Mesendoderm (in vitro differentiated cells): ENCODE results near the gene FXYD4.
A peak's percentile ranks its signal among the peaks of the same experiment; 100 is the strongest.
"Not testable (repeated sequence)": the region's sequence is repeated elsewhere in the genome, so short reads cannot be mapped to it uniquely, and the experiment has no call there.

Source experiments
- DNase-seq: peaks from one replicate; pipeline ENCODE4 v3.0.0; 2013
- H2AK5ac ChIP-seq: 2 replicates; pipeline ENCODE4 v1.6.1; 2013; ENCODE audit warnings: low read length, inconsistent platforms
- H2BK120ac ChIP-seq: 2 replicates; pipeline ENCODE4 v1.6.1; 2013; ENCODE audit warnings: low read depth, mild to moderate bottlenecking, low read length, moderate library complexity, mixed read lengths
- H2BK15ac ChIP-seq: replicated peaks from 2 replicates; pipeline ENCODE4 v1.6.1; 2013; ENCODE audit warnings: low read depth, mild to moderate bottlenecking, moderate library complexity
- H2BK5ac ChIP-seq: 2 replicates; pipeline ENCODE4 v1.6.1; 2013; ENCODE audit warnings: low read length, inconsistent platforms
- H3K18ac ChIP-seq: 2 replicates; pipeline ENCODE4 v1.6.1; 2013; ENCODE audit warnings: mild to moderate bottlenecking, low read length, mixed read lengths
- H3K23ac ChIP-seq: one replicate; pipeline ENCODE4 v1.6.1; 2013; ENCODE audit warnings: low read length
- H3K27ac ChIP-seq: 2 replicates; pipeline ENCODE4 v1.5.1; 2013; ENCODE audit warnings: low read depth, mild to moderate bottlenecking, inconsistent platforms, low read length, moderate library complexity
- H3K27me3 ChIP-seq: 2 replicates; pipeline ENCODE4 v1.6.1; 2013; ENCODE audit warnings: low read length, control low read depth, mild to moderate bottlenecking, inconsistent platforms; ENCODE audit not compliant: insufficient read depth, poor library complexity
- H3K36me3 ChIP-seq: 2 replicates; pipeline ENCODE4 v1.6.1; 2013; ENCODE audit warnings: low read length, inconsistent platforms; ENCODE audit not compliant: control insufficient read depth, insufficient read depth
- H3K4ac ChIP-seq: one replicate; pipeline ENCODE4 v1.6.1; 2013; ENCODE audit warnings: low read depth, mild to moderate bottlenecking, low read length, moderate library complexity
- H3K4me1 ChIP-seq: 2 replicates; pipeline ENCODE4 v1.6.1; 2013; ENCODE audit warnings: low read depth, low read length, inconsistent platforms; ENCODE audit not compliant: control insufficient read depth
- H3K4me2 ChIP-seq: 2 replicates; pipeline ENCODE4 v1.6.1; 2013; ENCODE audit warnings: low read length
- H3K4me3 ChIP-seq: 2 replicates; pipeline ENCODE4 v1.5.1; 2013; ENCODE audit warnings: mild to moderate bottlenecking, low read length
- H3K56ac ChIP-seq: one replicate; pipeline ENCODE4 v1.6.1; 2013; ENCODE audit warnings: low read length
- H3K79me1 ChIP-seq: 2 replicates; pipeline ENCODE4 v1.6.1; 2013; ENCODE audit warnings: low read length, inconsistent platforms
- H3K79me2 ChIP-seq: 2 replicates; pipeline ENCODE4 v1.6.1; 2013; ENCODE audit warnings: mild to moderate bottlenecking, low read length; ENCODE audit not compliant: control insufficient read depth, insufficient read depth
- H3K9ac ChIP-seq: 2 replicates; pipeline ENCODE4 v1.6.1; 2013; ENCODE audit warnings: low read length, inconsistent platforms
- H4K5ac ChIP-seq: one replicate; pipeline ENCODE4 v1.6.1; 2013; ENCODE audit warnings: low read length
- H4K8ac ChIP-seq: one replicate; pipeline ENCODE4 v1.6.1; 2013; ENCODE audit warnings: low read depth, mild to moderate bottlenecking, control low read depth, low read length, moderate library complexity
- WGBS: extraction: QIAGEN DNeasy Blood & Tissue Kit; methylation state at CpG from one replicate; pipeline ENCODE4 v1.1.7; 2013; ENCODE audit warnings: low lambda C conversion rate, missing lambda C conversion rate; ENCODE audit not compliant: insufficient coverage; ENCODE audit errors: extremely low coverage; 5-methylcytosine and 5-hydroxymethylcytosine counted together

The FXYD4 gene

DNA sequence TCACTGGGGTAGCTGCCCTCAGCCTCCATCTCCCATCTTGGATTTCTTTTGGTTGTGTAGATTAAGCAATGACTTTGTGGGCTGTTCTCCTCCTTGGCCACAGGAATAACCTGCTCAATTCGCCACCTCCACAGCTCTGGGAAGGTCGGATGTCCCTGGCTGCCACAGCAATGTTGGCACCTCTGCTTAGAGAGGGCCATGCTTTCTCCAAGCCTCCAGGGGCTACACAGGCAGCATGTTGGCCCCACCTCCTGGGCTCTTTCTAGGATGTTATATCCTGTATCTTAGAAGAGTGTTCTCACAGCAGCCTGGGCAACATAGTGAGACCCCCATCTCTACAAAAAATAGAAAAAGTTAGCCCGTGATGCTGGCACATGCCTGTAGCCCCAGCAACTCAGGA, 35.4 kb upstream of the FXYD4 start:
- no peak overlapping the region for H3K23ac ChIP-seq
- no peak overlapping the region for H4K5ac ChIP-seq
- no peaks in the 10 kb centered on the region for H3K4me1 ChIP-seq
- H3K79me1 ChIP-seq = no peaks in the 10 kb centered on the region
- H4K8ac ChIP-seq = no peak overlapping the region
- no peak overlapping the region for H3K56ac ChIP-seq
- H3K4ac ChIP-seq = no peak overlapping the region
- H3K27ac ChIP-seq = no peak overlapping the region
- no CpG with 5 or more reads among the region's 3 CpGs for WGBS
- no peaks in the 10 kb centered on the region for H3K79me2 ChIP-seq
- DNase-seq = no peak
- H3K4me2 ChIP-seq = no peak overlapping the region
- H2BK5ac ChIP-seq = no peak overlapping the region
- H2BK15ac ChIP-seq = no peak overlapping the region
- no peak overlapping the region for H3K9ac ChIP-seq
- H2BK120ac ChIP-seq = no peak overlapping the region
- no peaks in the 10 kb centered on the region for H3K36me3 ChIP-seq
- H2AK5ac ChIP-seq = no peak overlapping the region
- H3K18ac ChIP-seq = no peak overlapping the region
- H3K27me3 ChIP-seq = no peaks in the 10 kb centered on the region
- H3K4me3 ChIP-seq = no peak overlapping the region

DNA sequence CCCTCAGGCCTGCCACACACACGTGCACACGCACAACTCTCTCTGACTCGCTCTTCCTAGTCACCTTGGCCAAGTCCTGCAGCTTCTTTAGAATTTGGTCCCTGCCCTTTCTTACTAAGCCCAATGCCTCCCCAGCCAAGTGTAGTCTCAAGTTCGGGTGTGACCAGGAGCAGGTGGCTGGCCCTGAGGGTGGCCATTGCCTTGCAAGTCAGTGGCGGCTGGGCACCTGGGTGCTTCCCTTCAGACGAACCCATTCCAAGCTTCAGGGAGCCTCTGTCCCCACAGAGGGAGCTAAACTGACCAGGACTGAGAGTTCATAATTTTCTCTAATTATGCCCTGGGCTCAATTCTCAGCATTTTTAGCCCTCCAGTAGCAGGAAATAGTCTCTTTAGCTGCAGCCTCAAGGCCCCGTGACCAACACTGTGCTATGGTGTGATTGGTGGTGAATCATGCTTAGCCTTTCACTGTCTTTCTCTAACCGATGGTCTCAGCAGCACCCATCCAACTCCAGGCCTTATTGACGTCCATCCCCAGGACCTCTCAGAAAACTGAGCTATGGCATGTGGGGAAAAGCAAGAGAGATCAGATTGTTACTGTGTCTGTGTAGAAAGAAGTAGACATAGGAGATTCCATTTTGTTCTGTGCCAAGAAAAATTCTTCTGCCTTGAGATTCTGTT, 34.7 kb upstream of the FXYD4 start:
- no CpG with 5 or more reads among the region's 9 CpGs for WGBS
- Histone ChIP-seq H4K5ac (no peak overlapping the region), H3K4me3 (no peak overlapping the region), H3K18ac (no peak overlapping the region), H3K36me3 (no peaks in the 10 kb centered on the region), H3K79me1 (no peaks in the 10 kb centered on the region), H3K27me3 (no peaks in the 10 kb centered on the region), H2BK120ac (no peak overlapping the region), H3K9ac (no peak overlapping the region), H3K4ac (no peak overlapping the region), H2AK5ac (no peak overlapping the region), H2BK5ac (no peak overlapping the region), H3K27ac (peak overlapping the region; percentile 4), H4K8ac (no peak overlapping the region), H3K4me1 (no peaks in the 10 kb centered on the region), H3K79me2 (no peaks in the 10 kb centered on the region), H2BK15ac (no peak overlapping the region), H3K56ac (no peak overlapping the region), H3K23ac (no peak overlapping the region), H3K4me2 (no peak overlapping the region)
- no peak for DNase-seq

GRCh38 chr10:43337536-43337935, 33.9 kb upstream of the FXYD4 start:
- H3K79me2 ChIP-seq, H3K9ac ChIP-seq, H3K4ac ChIP-seq, H3K18ac ChIP-seq, H3K4me3 ChIP-seq, H3K23ac ChIP-seq, H3K27ac ChIP-seq, H2BK15ac ChIP-seq, H3K36me3 ChIP-seq, H2AK5ac ChIP-seq, H3K27me3 ChIP-seq, H3K4me1 ChIP-seq, H3K56ac ChIP-seq, H4K5ac ChIP-seq, H3K79me1 ChIP-seq, H2BK5ac ChIP-seq, H2BK120ac ChIP-seq, H3K4me2 ChIP-seq, H4K8ac ChIP-seq: not testable (repeated sequence)
- DNase-seq = peak; percentile 78
- no CpG with 5 or more reads among the region's 9 CpGs for WGBS

DNA sequence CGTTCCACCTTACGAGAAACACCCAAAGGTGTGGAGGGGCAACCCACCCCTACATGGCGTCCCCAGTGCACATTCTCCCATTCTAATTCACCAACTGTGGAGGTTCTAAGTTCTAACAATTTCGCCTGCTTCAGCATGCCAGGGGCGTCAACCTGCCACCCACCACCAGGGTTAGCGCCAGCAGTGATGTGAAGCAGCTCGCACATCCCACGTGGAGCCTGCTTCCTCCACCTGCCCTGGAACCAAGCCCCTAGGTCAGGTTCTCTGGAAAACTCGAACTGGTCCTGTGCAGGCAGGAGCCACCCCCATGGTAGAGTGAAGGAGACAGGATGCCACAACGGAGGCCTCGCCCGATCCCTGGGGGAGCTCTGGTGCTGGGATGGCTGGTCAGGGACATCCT, 33.3 kb upstream of the FXYD4 start:
- no peak overlapping the region for H3K18ac ChIP-seq
- peak overlapping the region; percentile 15 for H3K23ac ChIP-seq
- no peaks in the 10 kb centered on the region for H3K4me1 ChIP-seq
- H3K79me1 ChIP-seq = no peaks in the 10 kb centered on the region
- H3K9ac ChIP-seq = no peak overlapping the region
- no peak overlapping the region for H2AK5ac ChIP-seq
- no peak overlapping the region for H3K4me3 ChIP-seq
- H4K5ac ChIP-seq = no peak overlapping the region
- H2BK120ac ChIP-seq = no peak overlapping the region
- H4K8ac ChIP-seq = no peak overlapping the region
- no peak overlapping the region for H3K4ac ChIP-seq
- H3K56ac ChIP-seq = no peak overlapping the region
- no peak overlapping the region for H3K4me2 ChIP-seq
- no peak overlapping the region for H3K27ac ChIP-seq
- H3K79me2 ChIP-seq = no peaks in the 10 kb centered on the region
- no peaks in the 10 kb centered on the region for H3K27me3 ChIP-seq
- H3K36me3 ChIP-seq = no peaks in the 10 kb centered on the region
- peak; percentile 40 for DNase-seq
- WGBS = no CpG with 5 or more reads among the region's 12 CpGs
- H2BK15ac ChIP-seq = no peak overlapping the region
- H2BK5ac ChIP-seq = no peak overlapping the region

- no peak overlapping the region for H4K5ac ChIP-seq
- H2BK5ac ChIP-seq = no peak overlapping the region
- H2AK5ac ChIP-seq = no peak overlapping the region
- no peaks in the 10 kb centered on the region for H3K36me3 ChIP-seq
- no peak overlapping the region for H3K18ac ChIP-seq
- H3K4me3 ChIP-seq = no peak overlapping the region
- H3K4ac ChIP-seq = no peak overlapping the region
- peak overlapping the region; percentile 80 for H3K23ac ChIP-seq
- H3K56ac ChIP-seq = peak overlapping the region; percentile 25
- no peak overlapping the region for H2BK15ac ChIP-seq
- H3K79me1 ChIP-seq = no peaks in the 10 kb centered on the region
- no peak for DNase-seq
- no peak overlapping the region for H2BK120ac ChIP-seq
- no peaks in the 10 kb centered on the region for H3K27me3 ChIP-seq
- H3K9ac ChIP-seq = no peak overlapping the region
- H3K27ac ChIP-seq = no peak overlapping the region
- H3K79me2 ChIP-seq = no peaks in the 10 kb centered on the region
- WGBS = no CpG with 5 or more reads among the region's 11 CpGs
- H4K8ac ChIP-seq = no peak overlapping the region
- no peak overlapping the region for H3K4me2 ChIP-seq
- no peaks in the 10 kb centered on the region for H3K4me1 ChIP-seq
These were observed 32.3 kb upstream of the FXYD4 start for GRCh38 chr10:43339136-43339535.

DNA sequence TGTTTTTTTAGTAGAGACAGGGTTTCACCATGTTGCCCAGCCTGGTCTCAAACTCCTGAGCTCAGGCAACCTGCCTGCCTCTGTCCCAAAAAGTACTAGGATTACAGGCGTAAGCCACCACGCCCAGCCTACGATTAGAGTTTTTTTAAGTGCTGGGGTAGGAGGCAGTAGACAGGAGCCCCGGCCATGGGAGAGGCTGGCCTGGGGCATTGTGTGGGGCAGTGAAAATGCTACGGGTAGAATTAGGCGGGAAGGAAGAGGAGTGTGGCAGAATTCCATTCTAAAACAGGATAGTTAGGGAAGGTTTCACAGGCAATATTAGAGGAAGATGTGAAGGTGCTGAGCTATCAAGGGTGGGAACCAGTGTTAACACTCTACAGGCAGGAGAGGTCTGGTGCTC, 31.3 kb upstream of the FXYD4 start:
- H3K9ac ChIP-seq = no peak overlapping the region
- no peak overlapping the region for H2BK5ac ChIP-seq
- no peak overlapping the region for H2AK5ac ChIP-seq

More for the DNA sequence above, 31.3 kb upstream of the FXYD4 start:
- Histone ChIP-seq H3K36me3 (no peaks in the 10 kb centered on the region), H3K4ac (no peak overlapping the region), H4K5ac (no peak overlapping the region), H3K23ac (no peak overlapping the region), H3K4me1 (no peaks in the 10 kb centered on the region), H3K79me1 (no peaks in the 10 kb centered on the region), H3K56ac (no peak overlapping the region), H4K8ac (no peak overlapping the region), H3K18ac (no peak overlapping the region), H3K4me3 (no peak overlapping the region), H3K27ac (no peak overlapping the region), H2BK15ac (no peak overlapping the region), H2BK120ac (no peak overlapping the region), H3K4me2 (no peak overlapping the region), H3K79me2 (no peaks in the 10 kb centered on the region), H3K27me3 (no peaks in the 10 kb centered on the region)
- no peak for DNase-seq
- no CpG with 5 or more reads among the region's 6 CpGs for WGBS
